H1 (cell line): ENCODE results near the gene NUP188.

Source experiments
- ASH2L ChIP-seq: fragments of 200-600, 300-600 bp; sonication (generic); IDR thresholded peaks from one replicate; pipeline ENCODE4 v1.7.1; 2017; ENCODE audit warnings: low read length
- BRCA1 ChIP-seq: IDR thresholded peaks from 2 replicates; pipeline ENCODE4 v1.6.1; 2012; ENCODE audit warnings: low read depth, low read length, improper control_type of control experiment
- CBX8 ChIP-seq: fragments of 300-800, 300-1000 bp; sonication (generic); IDR thresholded peaks from 2 replicates; pipeline ENCODE4 v1.7.1; 2016; ENCODE audit warnings: low read depth, low read length, borderline replicate concordance
- EP300 ChIP-seq, 2 experiments: IDR thresholded peaks; 1 replicate in 1 of 2; 2 replicates in 1 of 2; pipeline ENCODE4 v1.6.1; 2011 to 2012; ENCODE audit warnings: low read depth in 2 of 2, low read length in 2 of 2, mild to moderate bottlenecking in 2 of 2, borderline replicate concordance in 1 of 2, inconsistent platforms in 1 of 2, moderate library complexity in 1 of 2
- EZH2 ChIP-seq: fragments of 200-600 bp; sonication (generic); IDR thresholded peaks from 2 replicates; pipeline ENCODE4 v1.7.1; 2012; ENCODE audit warnings: low read depth, mild to moderate bottlenecking, moderate library complexity, low read length, inconsistent platforms; ENCODE audit not compliant: severe bottlenecking
- HDAC2 ChIP-seq, 2 experiments: fragments of 300-600 bp in 1 of 2; sonication (generic) in 1 of 2; IDR thresholded peaks; 2 replicates each; pipeline ENCODE4 v1.6.1; 2011 to 2012; ENCODE audit warnings: low read depth in 2 of 2, low read length in 2 of 2, mild to moderate bottlenecking in 2 of 2, moderate library complexity in 2 of 2, borderline replicate concordance in 1 of 2, inconsistent platforms in 1 of 2
- POLR2AphosphoS5 ChIP-seq: IDR thresholded peaks from 2 replicates; pipeline ENCODE4 v1.6.1; 2011; ENCODE audit warnings: low read depth, low read length
- RFX5 ChIP-seq: IDR thresholded peaks from 2 replicates; pipeline ENCODE4 v1.6.1; 2011; ENCODE audit warnings: low read depth, low read length, improper control_type of control experiment, borderline replicate concordance
- SP1 ChIP-seq: IDR thresholded peaks from 2 replicates; pipeline ENCODE4 v1.6.1; 2011; ENCODE audit warnings: low read depth, low read length
- TF ChIP-seq, protein P1 (sequence below), 3 experiments: IDR thresholded peaks; 1 replicate in 2 of 3; 2 replicates in 1 of 3; pipeline versions ENCODE4 v1.5.1 to v1.6.1; 2011; ENCODE audit warnings: low read length in 3 of 3, mild to moderate bottlenecking in 3 of 3, inconsistent platforms in 2 of 3, low read depth in 1 of 3, moderate library complexity in 1 of 3; ENCODE audit not compliant: insufficient read depth in 1 of 3; ENCODE audit errors: control extremely low read depth in 1 of 3

GRCh38 chr9:129014608-129015007, 67.1 kb downstream of the NUP188 start:
- TF ChIP-seq HDAC2 (IDR thresholded peaks at IDR 0.05; ENCODE audit: borderline replicate concordance in 1 of 2, low read depth in 2 of 2, low read length in 2 of 2) (no peak), ASH2L (no peak), BRCA1 (no peak), POLR2AphosphoS5 (no peak), EP300 (IDR thresholded peaks at IDR 0.05; ENCODE audit: borderline replicate concordance in 1 of 2, low read depth in 2 of 2, low read length in 2 of 2) (no peak), RFX5 (no peak), CBX8 (no peak), EZH2 (no peak), SP1 (no peak)
- TF ChIP-seq, protein P1, sequence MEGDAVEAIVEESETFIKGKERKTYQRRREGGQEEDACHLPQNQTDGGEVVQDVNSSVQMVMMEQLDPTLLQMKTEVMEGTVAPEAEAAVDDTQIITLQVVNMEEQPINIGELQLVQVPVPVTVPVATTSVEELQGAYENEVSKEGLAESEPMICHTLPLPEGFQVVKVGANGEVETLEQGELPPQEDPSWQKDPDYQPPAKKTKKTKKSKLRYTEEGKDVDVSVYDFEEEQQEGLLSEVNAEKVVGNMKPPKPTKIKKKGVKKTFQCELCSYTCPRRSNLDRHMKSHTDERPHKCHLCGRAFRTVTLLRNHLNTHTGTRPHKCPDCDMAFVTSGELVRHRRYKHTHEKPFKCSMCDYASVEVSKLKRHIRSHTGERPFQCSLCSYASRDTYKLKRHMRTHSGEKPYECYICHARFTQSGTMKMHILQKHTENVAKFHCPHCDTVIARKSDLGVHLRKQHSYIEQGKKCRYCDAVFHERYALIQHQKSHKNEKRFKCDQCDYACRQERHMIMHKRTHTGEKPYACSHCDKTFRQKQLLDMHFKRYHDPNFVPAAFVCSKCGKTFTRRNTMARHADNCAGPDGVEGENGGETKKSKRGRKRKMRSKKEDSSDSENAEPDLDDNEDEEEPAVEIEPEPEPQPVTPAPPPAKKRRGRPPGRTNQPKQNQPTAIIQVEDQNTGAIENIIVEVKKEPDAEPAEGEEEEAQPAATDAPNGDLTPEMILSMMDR (IDR thresholded peaks at IDR 0.05; ENCODE audit: control extremely low read depth in 1 of 3, insufficient read depth in 1 of 3, low read depth in 1 of 3, low read length in 3 of 3) = no peak
